NCI-H187 (cell line): ENCODE results near the gene TTC13.

Experiments used
- DNase-seq, 2 experiments: peaks; one replicate each; lab custom pipeline; 2025; lab: John Stamatoyannopoulos, UW

Gene TTC13

GRCh38 chr1:230905733-230906132 lies 72.9 kb downstream of the TTC13 start:
- no peak for DNase-seq

- DNase-seq: no peak
Observed at GRCh38 chr1:230902349-230902923, 76.2 kb downstream of the TTC13 start.

- DNase-seq: no peak
Observed at GRCh38 chr1:230901671-230902070, 77.0 kb downstream of the TTC13 start.

- no peak for DNase-seq
Observed at GRCh38 chr1:230900984-230901383, 77.7 kb downstream of the TTC13 start.

- no peak for DNase-seq
Observed at GRCh38 chr1:230899841-230900251, 78.8 kb downstream of the TTC13 start.

GRCh38 chr1:230898748-230899147 lies 79.9 kb downstream of the TTC13 start:
- DNase-seq: no peak

GRCh38 chr1:230898144-230898543 lies 80.5 kb downstream of the TTC13 start:
- no peak for DNase-seq

- no peak for DNase-seq
Observed at GRCh38 chr1:230896779-230897178, 81.9 kb downstream of the TTC13 start.

- DNase-seq: no peak
Observed at GRCh38 chr1:230895452-230895851, 83.2 kb downstream of the TTC13 start.

GRCh38 chr1:230894664-230895063 lies 84.0 kb downstream of the TTC13 start:
- no peak for DNase-seq

GRCh38 chr1:230894032-230894431 lies 84.6 kb downstream of the TTC13 start:
- DNase-seq: no peak

- DNase-seq: no peak
Observed at GRCh38 chr1:230892018-230892491, 86.6 kb downstream of the TTC13 start.

- DNase-seq: no peak
Observed at GRCh38 chr1:230891413-230891812, 87.2 kb downstream of the TTC13 start.

GRCh38 chr1:230884646-230885045 lies 94.0 kb downstream of the TTC13 start:
- no peak for DNase-seq

GRCh38 chr1:230883967-230884366 lies 94.7 kb downstream of the TTC13 start:
- no peak for DNase-seq

GRCh38 chr1:230879778-230880177 lies 98.9 kb downstream of the TTC13 start:
- no peak for DNase-seq

- no peak for DNase-seq
Observed at GRCh38 chr1:230878591-230878990, 100.1 kb downstream of the TTC13 start.

- no peak for DNase-seq
Observed at GRCh38 chr1:230877924-230878590, 100.6 kb downstream of the TTC13 start.

GRCh38 chr1:230877146-230877923 lies 101.3 kb downstream of the TTC13 start:
- no peak for DNase-seq

- no peak for DNase-seq
Observed at GRCh38 chr1:230876660-230877059, 102.0 kb downstream of the TTC13 start.

GRCh38 chr1:230875370-230875769 lies 103.3 kb downstream of the TTC13 start:
- no peak for DNase-seq

- DNase-seq: no peak
Observed at GRCh38 chr1:230870916-230871315, 107.7 kb downstream of the TTC13 start.

- DNase-seq: no peak
Observed at GRCh38 chr1:230869500-230869899, 109.2 kb downstream of the TTC13 start.
